Stimulated activated CD8-positive, alpha-beta memory T cell treated with anti-CD3 and anti-CD28 coated beads, Interleukin-15, amount 100 ng/mL, for 48 hours (primary cell): ENCODE data around the gene PRPF40B.

ENCODE experiments used
- DNase-seq, 2 donors: peaks; one replicate each; pipeline ENCODE4 v3.0.0-alpha.2; 2020; ENCODE audit warnings: low read depth in 2 of 2

PRPF40B gene

DNA sequence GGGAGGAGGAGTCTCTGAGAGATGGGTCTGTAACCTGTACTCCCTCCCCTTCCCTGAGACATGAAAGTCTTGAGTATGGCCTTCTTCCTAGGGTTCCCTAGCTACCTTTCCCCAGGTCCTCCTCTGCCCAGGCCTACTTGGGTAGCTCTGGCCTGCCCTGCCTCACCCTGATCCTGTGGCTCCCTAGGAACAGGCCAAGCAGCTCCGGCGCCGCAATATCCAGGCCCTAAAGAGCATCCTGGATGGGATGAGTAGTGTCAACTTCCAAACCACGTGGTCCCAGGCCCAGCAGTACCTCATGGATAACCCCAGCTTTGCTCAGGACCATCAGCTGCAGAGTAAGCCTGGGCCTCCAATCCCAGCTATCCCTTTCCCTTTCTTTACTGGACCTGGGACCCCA, 12.3 kb downstream of the PRPF40B start:
- DNase-seq: no peak

DNA sequence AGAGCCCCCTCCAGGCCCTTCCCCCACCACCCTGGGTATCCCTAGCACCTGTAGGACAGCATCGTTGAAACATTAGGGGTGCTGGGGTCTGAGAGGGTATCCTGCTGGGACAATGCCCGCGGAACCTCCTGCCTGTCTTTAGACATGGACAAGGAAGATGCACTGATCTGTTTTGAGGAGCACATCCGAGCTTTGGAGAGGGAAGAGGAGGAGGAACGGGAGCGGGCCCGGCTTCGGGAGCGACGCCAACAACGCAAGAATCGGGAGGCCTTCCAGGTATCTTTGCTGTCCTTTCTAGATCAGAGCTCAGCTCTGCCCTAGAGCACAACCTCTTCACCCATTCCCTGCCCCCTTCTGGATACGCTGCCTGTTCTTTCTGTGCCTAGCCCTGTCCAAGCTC, 13.2 kb downstream of the PRPF40B start:
- DNase-seq: no peak

DNA sequence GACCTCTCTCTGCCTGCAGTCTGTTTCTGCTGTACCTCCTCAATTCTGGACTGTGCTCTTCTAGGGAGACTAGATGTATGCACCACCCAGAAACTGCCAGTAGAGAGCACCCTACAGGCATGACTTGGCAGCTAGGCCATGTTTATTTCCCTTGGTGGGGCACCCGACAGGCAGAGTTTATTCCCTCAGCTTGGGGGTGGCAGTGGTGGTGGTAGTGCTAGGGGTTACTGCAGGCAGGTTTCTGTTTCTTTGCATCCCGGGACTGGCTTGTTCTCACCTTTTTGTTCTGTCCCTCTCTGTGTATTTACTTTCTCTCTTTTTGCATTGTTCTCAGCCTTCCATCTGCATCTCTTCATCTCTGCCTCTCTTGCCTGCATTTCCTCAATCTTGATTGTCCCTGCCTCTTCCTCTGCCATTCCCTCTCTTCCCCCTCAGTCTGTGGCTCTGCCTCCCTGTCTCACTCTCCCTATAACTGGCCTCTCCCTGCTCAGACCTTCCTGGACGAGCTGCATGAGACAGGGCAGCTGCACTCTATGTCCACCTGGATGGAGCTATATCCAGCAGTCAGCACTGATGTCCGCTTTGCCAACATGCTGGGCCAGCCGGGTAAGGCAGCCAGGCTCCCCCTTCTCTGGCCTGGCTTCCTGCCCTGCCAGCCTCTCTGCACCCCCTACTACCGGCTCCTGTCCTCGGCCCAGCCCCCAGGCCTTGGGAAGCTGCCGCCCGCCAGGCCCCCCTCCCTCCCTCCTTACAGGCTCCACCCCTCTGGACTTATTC, 13.8 kb downstream of the PRPF40B start:
- DNase-seq: peak; percentile 26 to 34

DNA sequence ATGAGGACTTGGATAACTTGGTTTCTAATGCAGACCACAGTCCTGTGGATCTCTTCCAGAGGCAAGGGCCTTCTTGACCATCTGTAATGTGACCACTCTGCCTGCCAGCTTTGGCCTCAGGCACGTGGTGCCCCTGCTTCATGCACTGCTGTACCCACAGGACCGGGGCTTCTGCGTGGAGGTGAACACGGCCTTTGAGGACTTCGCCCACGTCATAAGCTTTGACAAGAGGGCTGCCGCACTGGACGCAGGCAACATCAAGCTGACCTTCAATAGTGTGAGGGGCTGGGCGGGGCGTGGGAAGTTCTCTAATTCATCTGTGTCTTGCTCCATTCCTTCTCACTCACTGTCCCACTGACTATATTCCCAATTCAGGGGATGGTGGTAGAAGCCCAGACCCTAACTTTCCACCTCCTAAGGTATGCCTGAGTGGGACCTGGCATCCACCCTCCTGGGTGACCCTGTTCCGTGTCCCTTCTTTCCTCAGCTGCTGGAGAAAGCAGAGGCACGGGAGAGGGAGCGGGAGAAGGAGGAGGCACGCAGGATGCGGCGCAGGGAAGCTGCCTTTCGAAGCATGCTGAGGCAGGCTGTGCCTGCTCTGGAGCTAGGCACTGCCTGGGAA, 18.5 kb downstream of the PRPF40B start:
- DNase-seq: no peak

DNA sequence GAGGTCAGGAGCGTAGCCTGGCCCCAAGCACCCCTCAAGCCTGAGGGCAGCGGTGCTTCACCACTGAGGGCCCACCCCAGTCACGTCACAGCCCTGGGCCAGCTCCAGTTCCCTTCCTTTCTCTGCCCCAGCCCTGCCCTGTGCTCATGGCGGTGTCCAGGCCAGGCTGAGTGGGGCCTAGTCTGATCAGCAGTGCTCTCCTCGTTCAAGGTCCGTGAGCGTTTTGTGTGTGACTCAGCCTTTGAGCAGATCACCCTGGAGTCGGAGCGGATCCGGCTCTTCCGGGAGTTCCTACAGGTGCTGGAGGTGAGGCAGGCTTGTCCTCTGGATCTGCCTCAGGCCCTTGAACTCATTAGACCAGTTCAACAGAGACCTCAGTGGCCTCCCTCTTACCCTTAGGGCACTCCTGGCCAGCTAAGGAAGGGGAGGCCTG, 19.0 kb downstream of the PRPF40B start:
- no peak for DNase-seq

DNA sequence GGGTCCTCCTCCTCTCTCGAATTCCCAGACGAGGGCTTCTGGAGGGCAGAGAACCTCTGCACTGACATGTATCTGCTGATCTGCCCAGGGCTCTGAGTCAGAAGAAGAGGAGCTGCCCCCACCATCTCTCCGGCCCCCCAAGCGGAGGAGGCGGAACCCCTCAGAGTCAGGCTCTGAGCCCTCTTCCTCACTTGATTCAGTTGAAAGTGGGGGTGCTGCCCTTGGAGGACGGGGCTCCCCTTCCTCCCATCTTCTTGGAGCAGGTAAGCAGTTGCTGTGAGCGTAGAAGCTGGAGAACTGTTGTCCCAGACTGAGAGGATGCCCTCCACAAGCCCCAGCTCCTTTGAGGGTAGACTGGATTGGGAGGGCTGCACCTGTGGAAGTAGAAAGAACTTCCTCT, 19.8 kb downstream of the PRPF40B start:
- DNase-seq: no peak

DNA sequence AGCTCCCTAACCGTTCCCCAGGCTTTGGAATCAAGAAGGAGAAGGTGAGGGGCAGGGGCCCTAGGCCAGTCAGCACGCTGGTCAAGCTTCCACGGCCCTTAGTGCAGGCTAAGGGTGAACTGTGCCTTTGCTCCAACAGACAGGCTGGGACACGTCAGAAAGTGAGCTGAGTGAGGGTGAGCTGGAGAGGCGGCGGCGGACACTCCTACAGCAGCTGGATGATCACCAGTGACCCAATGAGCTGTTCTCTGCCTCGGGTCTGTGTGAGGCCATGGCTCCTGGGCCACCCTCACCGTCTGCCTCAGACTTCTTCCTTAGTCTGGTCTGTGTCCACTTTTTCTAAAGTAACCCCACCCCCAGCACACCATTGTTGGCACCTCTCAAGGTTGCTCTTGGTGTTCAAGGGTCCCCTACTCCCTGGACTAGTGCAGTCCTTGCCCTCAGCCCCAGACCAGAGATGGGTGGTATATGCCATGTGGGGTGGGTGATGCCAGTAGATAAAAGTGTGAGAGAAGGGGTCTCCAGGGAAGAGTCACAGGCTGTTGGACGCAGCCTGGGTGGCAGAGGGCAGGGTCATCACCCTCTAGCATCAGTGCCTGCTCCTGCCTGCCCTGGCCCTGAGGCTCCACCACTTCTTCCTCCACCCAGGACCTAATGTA, 20.7 kb downstream of the PRPF40B start:
- DNase-seq: no peak

DNA sequence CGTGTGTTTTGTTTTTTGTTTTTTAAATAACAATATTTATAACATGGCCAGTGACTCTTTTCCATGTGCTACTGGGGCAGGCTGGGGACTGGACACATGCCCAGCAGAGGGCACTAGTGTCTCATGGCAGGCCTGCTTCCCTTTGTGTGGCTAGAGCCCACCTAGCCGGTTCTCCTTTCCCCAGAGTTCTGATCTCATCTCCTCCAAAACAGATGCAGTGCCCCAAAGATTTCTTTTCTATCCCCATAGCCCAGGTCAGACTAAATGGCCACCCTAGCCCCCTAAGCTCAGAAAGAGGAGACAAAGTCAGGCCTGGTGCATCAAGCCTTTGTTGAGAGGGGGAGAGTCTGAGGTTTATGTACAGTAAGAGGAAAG, 21.2 kb downstream of the PRPF40B start:
- DNase-seq: peak; percentile 58 to 67

DNA sequence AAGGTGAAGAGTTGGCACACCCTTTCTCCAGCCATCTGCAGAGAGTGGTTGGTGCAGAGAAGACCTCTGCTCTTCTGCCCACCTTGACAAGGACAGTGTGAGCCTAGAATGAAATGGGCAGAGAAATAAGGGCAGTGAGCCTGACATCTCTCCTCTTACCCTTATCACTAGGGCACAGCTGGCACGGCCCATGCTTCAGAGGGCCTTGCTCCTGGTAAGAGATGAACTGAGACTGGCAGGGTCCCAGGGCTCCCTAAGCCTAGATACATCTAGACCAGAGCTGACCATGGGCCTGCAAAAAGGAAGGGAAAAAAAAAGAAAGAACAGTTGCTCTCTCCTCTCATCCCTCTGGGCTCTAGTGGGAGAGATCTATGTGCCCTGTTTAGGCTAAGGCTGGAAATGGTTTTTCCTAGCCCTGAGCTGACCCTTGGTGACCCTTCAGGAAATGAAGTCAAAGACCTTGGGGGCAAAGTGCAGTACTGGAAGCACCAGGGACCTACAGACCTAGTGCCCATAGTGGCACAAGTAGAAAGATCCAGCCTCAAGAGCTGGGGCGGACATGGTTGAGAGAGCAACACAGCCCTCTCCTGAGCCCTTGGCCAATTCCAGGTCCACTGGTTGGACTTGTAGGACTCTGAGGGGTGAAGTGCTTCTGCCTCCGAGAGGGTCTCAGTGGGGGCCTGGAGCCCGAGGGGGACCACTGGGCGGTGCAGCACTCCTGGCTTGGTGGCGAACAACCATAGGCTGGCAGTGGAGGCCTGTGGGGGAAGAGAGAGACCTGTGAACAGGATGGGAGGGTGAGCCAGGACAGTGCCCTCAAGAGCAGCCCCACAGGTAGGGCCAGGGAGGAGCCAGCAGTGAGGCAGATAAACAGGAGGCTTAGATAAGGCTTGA, 22.0 kb downstream of the PRPF40B start:
- no peak for DNase-seq

DNA sequence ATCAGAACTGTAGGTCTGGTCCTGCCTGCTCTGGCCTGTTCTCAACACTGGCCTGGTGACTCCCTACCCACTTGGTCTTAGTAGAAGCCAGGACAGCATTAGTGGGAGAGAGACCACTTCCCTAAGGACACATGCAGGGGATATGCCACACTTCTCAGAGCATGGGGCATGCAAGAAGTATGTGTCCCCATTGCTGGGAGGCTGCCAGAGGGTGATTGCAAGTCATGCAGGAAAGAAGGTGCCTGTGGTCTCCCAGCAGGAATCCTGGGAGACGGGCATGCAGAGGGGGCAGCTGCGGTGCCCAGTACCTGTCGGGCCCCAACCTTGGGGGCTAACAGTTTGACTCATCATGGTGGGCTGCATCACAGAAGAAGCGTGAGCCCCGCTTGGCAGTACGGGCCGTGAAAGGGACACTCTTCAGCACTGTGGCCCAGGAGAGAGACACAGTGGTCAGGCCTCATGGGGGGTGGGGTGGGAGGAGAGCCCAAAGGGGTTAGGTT, 23.0 kb downstream of the PRPF40B start:
- no peak for DNase-seq

DNA sequence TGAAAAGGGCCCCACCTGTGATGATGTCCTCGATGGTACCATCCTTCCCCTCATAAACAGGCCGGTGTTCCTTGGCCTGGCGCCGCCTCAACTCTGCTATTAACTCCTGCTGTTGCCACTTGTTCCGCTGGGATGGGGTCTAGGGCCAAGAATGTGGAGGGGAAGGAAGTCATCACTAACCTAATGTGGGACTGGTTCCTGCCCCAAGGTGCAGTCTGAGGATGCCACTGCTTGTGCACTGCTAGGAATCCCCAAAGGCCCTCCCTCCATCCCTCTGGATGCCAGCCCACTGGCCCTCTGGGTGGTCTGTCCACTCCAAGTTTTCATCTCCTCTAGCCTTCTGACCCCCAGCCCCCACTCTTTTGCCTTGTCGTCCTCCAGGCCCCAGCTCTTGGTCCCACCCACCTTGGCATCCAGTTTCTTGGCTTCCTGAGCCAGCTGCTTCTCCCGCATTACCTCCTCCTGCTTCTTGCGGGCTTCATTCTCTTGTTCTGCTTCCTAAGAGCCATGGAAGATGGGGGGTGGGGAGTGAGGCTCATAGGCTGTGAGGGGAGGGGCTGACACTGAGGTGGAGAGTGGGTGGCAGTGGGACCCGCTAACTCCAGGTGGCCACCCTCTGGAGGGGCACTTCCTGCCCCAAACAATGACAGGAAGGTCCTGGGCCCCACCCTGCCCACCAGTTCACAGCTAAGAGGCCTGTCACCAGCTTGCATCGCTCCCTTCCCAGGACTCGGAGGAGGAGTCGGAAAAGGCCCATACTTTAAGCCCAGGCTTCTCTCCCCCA, 23.7 kb downstream of the PRPF40B start:
- no peak for DNase-seq

DNA sequence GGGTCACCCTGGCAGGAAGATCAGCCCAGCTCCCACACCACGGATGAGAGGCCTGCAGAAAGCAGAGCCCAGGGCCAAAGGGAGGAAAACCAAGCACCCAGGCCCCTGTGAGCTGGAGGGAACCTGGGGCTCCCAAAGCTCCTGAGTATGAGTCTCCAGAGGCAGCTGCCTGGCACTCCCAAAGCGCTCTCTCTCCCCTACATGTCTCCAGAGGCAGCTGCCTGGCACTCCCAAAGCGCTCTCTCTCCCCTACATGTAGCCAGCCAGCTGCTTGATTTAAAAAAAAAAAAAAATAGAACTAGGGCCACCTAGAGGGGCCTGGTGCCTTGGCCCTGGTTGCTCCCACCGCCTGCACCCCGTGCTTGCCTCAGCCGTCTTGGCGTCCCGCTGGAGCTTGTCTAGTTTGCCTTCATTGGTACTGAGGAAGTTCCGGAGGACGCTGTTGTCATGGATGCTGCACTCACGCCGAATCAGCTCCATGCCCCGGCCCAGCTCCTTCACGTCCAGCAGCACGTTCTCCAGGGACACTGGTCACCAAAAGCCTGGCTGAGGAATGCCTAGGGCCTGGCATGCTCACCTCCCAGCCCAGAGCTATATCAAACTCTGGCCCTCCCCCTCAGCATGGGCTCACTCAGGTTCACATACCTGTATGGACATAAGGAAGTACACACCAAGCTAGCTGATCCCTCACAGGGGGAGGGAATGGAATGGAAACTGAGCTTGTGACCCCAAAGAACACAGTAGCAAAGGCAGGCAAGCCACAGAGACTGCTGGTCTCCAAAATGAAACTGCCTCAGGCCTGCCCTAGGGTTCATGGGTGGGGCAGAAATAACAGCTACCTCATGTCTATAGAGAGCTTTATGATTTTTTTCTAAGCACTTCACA, 24.7 kb downstream of the PRPF40B start:
- DNase-seq: no peak

DNA sequence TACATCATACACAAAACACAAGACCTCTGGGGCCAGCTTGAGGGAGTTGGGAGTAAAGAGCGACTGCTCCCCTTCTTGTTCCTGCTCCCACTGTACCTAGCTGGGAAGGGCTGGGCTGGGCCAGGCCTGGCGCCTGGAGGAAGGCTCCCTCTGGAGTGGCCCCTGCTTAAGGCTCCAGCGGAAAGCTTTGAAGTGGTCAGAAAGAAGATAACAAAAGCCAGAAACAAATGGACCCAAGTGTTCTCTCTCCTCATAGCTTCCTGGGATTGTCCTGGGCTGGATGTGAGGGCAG, 25.3 kb downstream of the PRPF40B start:
- DNase-seq: no peak

DNA sequence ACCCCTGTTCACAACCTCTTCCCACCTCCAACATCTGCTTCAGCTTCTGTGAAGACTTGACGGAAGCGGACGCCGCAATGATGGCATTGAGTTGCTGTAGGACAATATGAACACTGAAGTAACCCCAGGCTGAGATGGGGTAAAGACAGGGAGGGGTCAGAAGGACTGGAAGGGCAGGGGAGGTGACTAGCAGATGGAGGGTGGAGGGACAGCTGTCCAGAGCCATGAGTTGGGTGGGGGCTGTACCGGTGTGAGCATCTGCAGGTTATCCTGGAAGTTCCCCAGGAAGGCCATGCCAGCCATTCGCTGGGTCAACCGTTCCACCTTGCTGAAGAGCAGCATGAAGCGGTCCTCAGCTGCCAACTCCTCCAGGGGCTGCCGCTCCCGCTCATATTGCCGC, 26.1 kb downstream of the PRPF40B start:
- no peak for DNase-seq

DNA sequence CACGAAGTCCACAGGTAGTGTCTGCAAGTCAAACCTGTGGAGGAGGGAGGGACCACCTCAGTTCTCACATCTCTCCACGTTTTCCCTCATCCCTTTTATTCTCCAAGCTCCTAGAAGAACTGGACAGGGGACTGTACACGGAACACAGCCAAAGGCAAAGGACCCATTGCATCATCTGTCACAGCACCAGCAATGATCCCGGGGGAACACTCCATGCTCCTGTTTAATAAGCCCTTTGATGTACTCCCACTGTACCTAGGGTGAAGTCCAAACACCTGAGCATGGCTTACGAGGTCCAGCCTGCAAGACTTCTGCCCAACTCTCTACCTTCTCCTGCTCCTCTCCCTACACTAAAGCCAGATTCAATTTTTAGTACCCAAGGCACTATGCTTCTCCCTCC, 26.5 kb downstream of the PRPF40B start:
- DNase-seq: no peak

DNA sequence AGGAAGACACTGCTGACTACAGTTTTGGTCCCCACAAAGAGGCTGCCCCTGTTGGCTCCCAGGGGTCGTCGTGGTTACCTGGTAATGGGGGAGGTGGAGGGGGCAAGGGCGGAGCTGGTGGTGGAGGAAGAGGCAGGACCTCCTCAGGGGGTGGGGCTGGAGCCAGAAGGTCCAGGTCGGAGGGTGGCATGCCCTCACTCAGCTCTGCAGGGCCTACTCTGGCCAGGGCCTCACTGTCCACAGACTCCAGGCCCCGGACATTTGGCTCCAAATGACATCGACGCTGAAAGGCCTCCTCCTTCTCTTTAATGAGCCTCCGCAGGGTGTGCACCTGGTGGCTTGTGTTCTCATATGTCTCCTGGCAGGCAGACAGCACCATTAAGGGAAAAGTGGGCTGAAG, 28.5 kb downstream of the PRPF40B start:
- DNase-seq: no peak

DNA sequence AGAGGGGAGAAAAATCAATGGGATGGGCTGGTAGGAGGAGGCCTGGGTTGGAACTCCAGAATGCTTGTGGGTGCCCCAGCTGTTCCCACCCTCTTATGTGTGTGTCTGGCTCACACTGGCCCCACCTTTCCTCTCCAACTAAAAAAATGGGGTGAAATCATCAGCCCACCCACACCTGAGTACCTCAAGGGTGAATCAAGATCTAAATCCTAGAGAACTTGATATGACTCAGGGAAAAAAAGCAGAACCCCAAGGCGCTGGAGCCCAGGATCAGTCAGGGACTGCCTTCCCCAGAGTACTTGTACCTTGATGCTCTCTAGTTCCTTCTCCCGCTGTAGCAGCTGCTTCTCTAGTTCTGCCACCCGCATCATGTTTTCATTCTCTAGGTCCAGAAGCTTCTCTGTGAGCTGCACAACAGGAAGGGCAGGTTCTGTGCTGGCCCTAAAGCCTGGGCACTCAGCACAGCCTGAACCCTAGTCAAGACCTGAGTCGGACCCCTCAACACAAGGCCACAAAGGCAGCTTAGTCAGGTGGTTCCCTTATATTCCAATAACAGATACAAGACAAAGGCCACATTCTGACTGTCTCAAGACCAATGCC, 29.7 kb downstream of the PRPF40B start:
- no peak for DNase-seq

DNA sequence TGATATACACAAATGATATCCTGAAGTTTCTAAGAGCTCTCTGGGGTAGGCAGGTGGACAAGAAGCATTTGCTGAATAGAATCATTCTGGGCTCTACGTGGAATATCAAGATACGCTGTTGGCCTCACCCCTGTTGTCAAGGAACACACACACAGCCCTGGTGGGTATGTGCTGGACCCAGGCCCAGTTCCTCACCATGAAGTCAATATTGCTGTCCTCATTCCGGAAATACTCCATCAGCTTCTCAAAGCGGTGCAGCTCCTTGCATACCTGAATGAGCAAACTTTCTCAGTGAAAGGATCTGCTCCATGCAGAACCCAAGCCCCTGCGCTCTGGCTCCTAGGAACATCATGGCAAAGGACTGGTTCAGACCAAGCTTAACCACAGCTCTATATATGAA, 31.4 kb downstream of the PRPF40B start:
- no peak for DNase-seq

DNA sequence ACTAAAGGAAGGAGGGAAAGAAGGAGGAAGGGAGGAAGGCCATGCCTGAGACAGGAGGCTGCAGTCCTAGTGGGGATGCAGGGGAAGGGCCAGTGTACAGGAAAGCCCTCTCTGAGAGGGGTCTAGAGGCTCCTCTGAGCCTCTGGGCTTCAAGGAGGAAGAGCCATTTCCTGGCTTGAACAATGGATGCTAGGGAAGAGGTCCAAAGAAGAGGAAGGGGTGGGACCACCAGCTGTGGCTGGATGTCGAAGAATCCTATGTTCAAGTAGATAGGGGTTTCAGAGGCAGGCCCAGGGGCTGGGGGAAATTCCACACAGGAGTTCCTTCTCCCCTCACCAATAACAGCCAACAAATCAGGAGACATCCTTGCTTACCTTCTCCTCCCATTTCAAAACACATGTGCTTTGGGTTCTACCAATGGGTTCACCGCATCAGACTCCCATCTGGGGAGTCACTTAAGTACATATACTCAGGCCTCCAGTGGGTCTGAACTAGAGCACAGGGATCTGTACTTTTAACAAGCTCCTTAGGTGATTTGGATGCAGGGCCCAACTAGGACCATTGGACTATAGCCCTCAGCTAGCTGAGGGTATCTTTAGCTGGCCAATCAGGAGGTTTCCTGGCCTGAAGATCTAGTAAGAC, 32.4 kb downstream of the PRPF40B start:
- no peak for DNase-seq
